HL-60 (cell line): ENCODE results near the gene UTF1.

ENCODE experiments used
- DNase-seq, 2 experiments: peaks; one replicate each; pipeline ENCODE4 v3.0.0-alpha.2; 2010 to 2020; ENCODE audit warnings: low read depth in 1 of 2, low spot score in 1 of 2
- H3K27ac ChIP-seq: fragments of 250-450 bp; sonication (Bioruptor Pico); replicated peaks from 2 replicates; pipeline ENCODE4 v1.5.1; 2020; ENCODE audit warnings: mild to moderate bottlenecking, moderate library complexity
- H3K27me3 ChIP-seq: fragments of 250-450 bp; sonication (Bioruptor Pico); 2 replicates; pipeline ENCODE4 v1.5.1; 2021; ENCODE audit warnings: mild to moderate bottlenecking, moderate library complexity; ENCODE audit not compliant: insufficient read depth, poor library complexity, severe bottlenecking
- H3K4me3 ChIP-seq: replicated peaks from 2 replicates; pipeline ENCODE4 v1.5.1; 2011; ENCODE audit warnings: mild to moderate bottlenecking, control low read depth, low read length; ENCODE audit not compliant: insufficient read depth
- GABPA ChIP-seq: IDR thresholded peaks from 2 replicates; pipeline ENCODE4 v1.6.1; 2012; ENCODE audit warnings: low read depth
- POLR2AphosphoS5 ChIP-seq: IDR thresholded peaks from 2 replicates; pipeline ENCODE4 v1.6.1; 2012; ENCODE audit warnings: low read depth
- SPI1 ChIP-seq: IDR thresholded peaks from 2 replicates; pipeline ENCODE4 v1.6.1; 2012; ENCODE audit warnings: low read depth, mild to moderate bottlenecking, borderline replicate concordance
- TF ChIP-seq, protein P1 (sequence below): IDR thresholded peaks from 2 replicates; pipeline ENCODE4 v1.6.1; 2012; ENCODE audit warnings: low read depth; ENCODE audit not compliant: insufficient replicate concordance
- TF ChIP-seq, protein P2 (sequence below): IDR thresholded peaks from one replicate; pipeline ENCODE4 v1.5.1; 2011; ENCODE audit warnings: low read length, control low read depth, inconsistent platforms; ENCODE audit not compliant: insufficient read depth

The UTF1 gene

DNA sequence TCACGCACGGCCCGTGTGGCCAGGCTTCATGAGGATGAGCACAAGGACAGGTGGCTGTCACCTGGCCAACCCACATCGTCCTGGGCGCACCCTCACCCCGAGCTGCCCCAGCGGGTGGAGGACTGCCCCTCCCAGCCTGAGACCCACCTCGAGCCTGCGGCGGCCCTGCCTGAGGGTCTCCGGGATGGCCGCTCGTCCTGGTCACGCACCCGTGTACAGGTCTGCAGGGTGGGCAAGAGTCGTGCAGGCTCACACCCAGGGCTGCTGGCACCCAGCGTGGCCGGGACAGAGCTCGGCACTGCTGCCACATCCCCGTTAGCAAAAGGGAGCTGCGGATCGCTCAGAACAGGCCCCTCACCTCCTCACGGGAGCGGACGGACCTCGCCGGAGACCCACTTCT lies 14.4 kb upstream of the UTF1 start:
- H3K4me3 ChIP-seq = no peak overlapping the region
- no peak overlapping the region for H3K27ac ChIP-seq
- peaks cover 16% of the 10 kb centered on the region for H3K27me3 ChIP-seq
- no peak for DNase-seq
- TF ChIP-seq, protein P1, sequence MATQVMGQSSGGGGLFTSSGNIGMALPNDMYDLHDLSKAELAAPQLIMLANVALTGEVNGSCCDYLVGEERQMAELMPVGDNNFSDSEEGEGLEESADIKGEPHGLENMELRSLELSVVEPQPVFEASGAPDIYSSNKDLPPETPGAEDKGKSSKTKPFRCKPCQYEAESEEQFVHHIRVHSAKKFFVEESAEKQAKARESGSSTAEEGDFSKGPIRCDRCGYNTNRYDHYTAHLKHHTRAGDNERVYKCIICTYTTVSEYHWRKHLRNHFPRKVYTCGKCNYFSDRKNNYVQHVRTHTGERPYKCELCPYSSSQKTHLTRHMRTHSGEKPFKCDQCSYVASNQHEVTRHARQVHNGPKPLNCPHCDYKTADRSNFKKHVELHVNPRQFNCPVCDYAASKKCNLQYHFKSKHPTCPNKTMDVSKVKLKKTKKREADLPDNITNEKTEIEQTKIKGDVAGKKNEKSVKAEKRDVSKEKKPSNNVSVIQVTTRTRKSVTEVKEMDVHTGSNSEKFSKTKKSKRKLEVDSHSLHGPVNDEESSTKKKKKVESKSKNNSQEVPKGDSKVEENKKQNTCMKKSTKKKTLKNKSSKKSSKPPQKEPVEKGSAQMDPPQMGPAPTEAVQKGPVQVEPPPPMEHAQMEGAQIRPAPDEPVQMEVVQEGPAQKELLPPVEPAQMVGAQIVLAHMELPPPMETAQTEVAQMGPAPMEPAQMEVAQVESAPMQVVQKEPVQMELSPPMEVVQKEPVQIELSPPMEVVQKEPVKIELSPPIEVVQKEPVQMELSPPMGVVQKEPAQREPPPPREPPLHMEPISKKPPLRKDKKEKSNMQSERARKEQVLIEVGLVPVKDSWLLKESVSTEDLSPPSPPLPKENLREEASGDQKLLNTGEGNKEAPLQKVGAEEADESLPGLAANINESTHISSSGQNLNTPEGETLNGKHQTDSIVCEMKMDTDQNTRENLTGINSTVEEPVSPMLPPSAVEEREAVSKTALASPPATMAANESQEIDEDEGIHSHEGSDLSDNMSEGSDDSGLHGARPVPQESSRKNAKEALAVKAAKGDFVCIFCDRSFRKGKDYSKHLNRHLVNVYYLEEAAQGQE = no peak

GRCh38 chr10:133216776-133217175 lies 13.2 kb upstream of the UTF1 start:
- DNase-seq = no peak
- no peak overlapping the region for H3K27ac ChIP-seq
- H3K4me3 ChIP-seq = no peak overlapping the region
- peaks cover 16% of the 10 kb centered on the region for H3K27me3 ChIP-seq
- TF ChIP-seq, protein P1 = no peak
- TF ChIP-seq POLR2AphosphoS5 (no peak), SPI1 (no peak), GABPA (no peak)
- TF ChIP-seq, protein P2, sequence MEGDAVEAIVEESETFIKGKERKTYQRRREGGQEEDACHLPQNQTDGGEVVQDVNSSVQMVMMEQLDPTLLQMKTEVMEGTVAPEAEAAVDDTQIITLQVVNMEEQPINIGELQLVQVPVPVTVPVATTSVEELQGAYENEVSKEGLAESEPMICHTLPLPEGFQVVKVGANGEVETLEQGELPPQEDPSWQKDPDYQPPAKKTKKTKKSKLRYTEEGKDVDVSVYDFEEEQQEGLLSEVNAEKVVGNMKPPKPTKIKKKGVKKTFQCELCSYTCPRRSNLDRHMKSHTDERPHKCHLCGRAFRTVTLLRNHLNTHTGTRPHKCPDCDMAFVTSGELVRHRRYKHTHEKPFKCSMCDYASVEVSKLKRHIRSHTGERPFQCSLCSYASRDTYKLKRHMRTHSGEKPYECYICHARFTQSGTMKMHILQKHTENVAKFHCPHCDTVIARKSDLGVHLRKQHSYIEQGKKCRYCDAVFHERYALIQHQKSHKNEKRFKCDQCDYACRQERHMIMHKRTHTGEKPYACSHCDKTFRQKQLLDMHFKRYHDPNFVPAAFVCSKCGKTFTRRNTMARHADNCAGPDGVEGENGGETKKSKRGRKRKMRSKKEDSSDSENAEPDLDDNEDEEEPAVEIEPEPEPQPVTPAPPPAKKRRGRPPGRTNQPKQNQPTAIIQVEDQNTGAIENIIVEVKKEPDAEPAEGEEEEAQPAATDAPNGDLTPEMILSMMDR = no peak

GRCh38 chr10:133217800-133218589 lies 12.0 kb upstream of the UTF1 start:
- TF ChIP-seq SPI1 (no peak), POLR2AphosphoS5 (no peak), GABPA (no peak)
- TF ChIP-seq, protein P1 = no peak
- TF ChIP-seq, protein P2 = no peak
- Histone ChIP-seq H3K27me3 (peaks cover 16% of the 10 kb centered on the region), H3K27ac (no peak overlapping the region), H3K4me3 (no peak overlapping the region)
- no peak for DNase-seq
